Activated CD4-positive, alpha-beta T cell treated with anti-CD3 and anti-CD28 coated beads for 36 hours (primary cell): ENCODE measurements around the gene PSMD6. TPM values are rescaled to one million over a fixed set of nuclear protein-coding genes. Genes with fewer than 3 reads are reported as not detected.

Experiments used
- ATAC-seq: fragments of 200-7000 bp; cut with Tn5 transposase; one replicate; pipeline ENCODE4 v1.10.0; 2021; ENCODE audit warnings: mild to moderate bottlenecking, moderate library complexity
- CTCF ChIA-PET: fragments of 350-600 bp; sonication (Branson Sonifier 250); formaldehyde crosslinking; loops from one replicate; lab custom pipeline; 2021; ENCODE audit warnings: antibody characterized with exemption; lab: Charles Lee
- POLR2A ChIA-PET: fragments of 350-600 bp; sonication (Branson Sonifier 250); formaldehyde crosslinking; loops from one replicate; lab custom pipeline; 2021; ENCODE audit warnings: antibody characterized with exemption, inconsistent platforms; lab: Charles Lee
- DNase-seq: peaks from one replicate; pipeline ENCODE4 v3.0.0-alpha.2; 2020
- H3K27ac Mint-ChIP-seq: one replicate; pipeline ENCODE4 v1.8.0; 2021; ENCODE audit warnings: mixed read lengths
- H3K27me3 Mint-ChIP-seq: one replicate; pipeline ENCODE4 v1.8.0; 2021; ENCODE audit warnings: mixed read lengths
- H3K36me3 Mint-ChIP-seq: one replicate; pipeline ENCODE4 v1.8.0; 2021; ENCODE audit warnings: low read depth, mixed read lengths
- H3K4me1 Mint-ChIP-seq: one replicate; pipeline ENCODE4 v1.8.0; 2021; ENCODE audit warnings: mixed read lengths
- H3K4me3 Mint-ChIP-seq: one replicate; pipeline ENCODE4 v1.8.0; 2021; ENCODE audit warnings: mild to moderate bottlenecking, moderate library complexity, mixed read lengths
- H3K9me3 Mint-ChIP-seq: one replicate; pipeline ENCODE4 v1.8.0; 2021; ENCODE audit warnings: low read depth, mixed read lengths
- intact Hi-C, 2 experiments: fragments of 100-400 bp; cut with DNase I in 1 of 2; cut with micrococcal nuclease in 1 of 2; formaldehyde crosslinking; loops; one replicate each; pipeline versions ENCODE4 v1.14.2 to v1.15.1; 2022 to 2024; cut with DNase I, micrococcal nuclease
- total RNA-seq, 2 experiments: library from RNA; stranded (reverse); gene quantifications; one replicate each; pipeline ENCODE4 v1.2.3, GENCODE V29; 2021

PSMD6 gene
- total RNA-seq, 2 experiments from 2014 or later = 109 to 117 TPM

GRCh38 chr3:64042952-64043351 is 19.7 kb upstream of the PSMD6 start:
- no peaks in the 10 kb centered on the region for H3K36me3 Mint-ChIP-seq
- H3K4me1 Mint-ChIP-seq = no peaks in the 10 kb centered on the region
- intact Hi-C loops = no loop called here
- no peak for DNase-seq
- ATAC-seq = no peak
- peaks cover 32% of the 10 kb centered on the region for H3K27me3 Mint-ChIP-seq
- no peak overlapping the region for H3K27ac Mint-ChIP-seq
- H3K4me3 Mint-ChIP-seq = no peak overlapping the region
- no peaks in the 10 kb centered on the region for H3K9me3 Mint-ChIP-seq
- ChIA-PET POLR2A (no interaction called here), CTCF (interaction anchor here (0.6 to 0.7 kb wide), 2 partner anchors 13 to 41 kb away, joined by 3 read pairs; no protein-coding TSS in a partner anchor)

GRCh38 chr3:64039981-64040733 is 16.9 kb upstream of the PSMD6 start:
- ChIA-PET CTCF (interaction anchor here (1.1 to 2.3 kb wide), 2 partner anchors 10 to 15 kb away, joined by 6 to 9 read pairs; no protein-coding TSS in a partner anchor), POLR2A (no interaction called here)
- DNase-seq (no peak), ATAC-seq (no peak)
- H3K27me3 Mint-ChIP-seq = peaks cover 22% of the 10 kb centered on the region
- no peak overlapping the region for H3K27ac Mint-ChIP-seq
- H3K4me1 Mint-ChIP-seq = no peaks in the 10 kb centered on the region
- H3K4me3 Mint-ChIP-seq = no peak overlapping the region
- intact Hi-C loops = no loop called here
- no peaks in the 10 kb centered on the region for H3K36me3 Mint-ChIP-seq
- no peaks in the 10 kb centered on the region for H3K9me3 Mint-ChIP-seq

- ChIA-PET POLR2A (no interaction called here), CTCF (interaction anchor here (1.1 to 2.3 kb wide), 2 partner anchors 9 to 15 kb away, joined by 6 to 9 read pairs; no protein-coding TSS in a partner anchor)
- no peak overlapping the region for H3K27ac Mint-ChIP-seq
- intact Hi-C loops = no loop called here
- no peaks in the 10 kb centered on the region for H3K4me1 Mint-ChIP-seq
- no peak for DNase-seq
- peaks cover 21% of the 10 kb centered on the region for H3K27me3 Mint-ChIP-seq
- no peak overlapping the region for H3K4me3 Mint-ChIP-seq
- H3K36me3 Mint-ChIP-seq = no peaks in the 10 kb centered on the region
- H3K9me3 Mint-ChIP-seq = peaks cover 1% of the 10 kb centered on the region
- no peak for ATAC-seq
Measured at GRCh38 chr3:64039332-64039731, 16.0 kb upstream of the PSMD6 start.

GRCh38 chr3:64038253-64038767 is 15.0 kb upstream of the PSMD6 start:
- CTCF ChIA-PET = interaction anchor here (2.3 kb wide), 1 partner anchor 8 kb away, joined by 9 read pairs; no protein-coding TSS in a partner anchor
- no peaks in the 10 kb centered on the region for H3K4me1 Mint-ChIP-seq
- POLR2A ChIA-PET = no interaction called here
- H3K27ac Mint-ChIP-seq = no peak overlapping the region
- H3K27me3 Mint-ChIP-seq = peaks cover 19% of the 10 kb centered on the region
- H3K36me3 Mint-ChIP-seq = no peaks in the 10 kb centered on the region
- DNase-seq (no peak), ATAC-seq (no peak)
- H3K4me3 Mint-ChIP-seq = no peak overlapping the region
- intact Hi-C loops = no loop called here
- H3K9me3 Mint-ChIP-seq = peaks cover 5% of the 10 kb centered on the region

GRCh38 chr3:64037084-64037483 is 13.8 kb upstream of the PSMD6 start:
- Mint-ChIP-seq H3K4me3 (no peak overlapping the region), H3K4me1 (no peaks in the 10 kb centered on the region), H3K36me3 (no peaks in the 10 kb centered on the region), H3K9me3 (peaks cover 5% of the 10 kb centered on the region), H3K27ac (no peak overlapping the region), H3K27me3 (peaks cover 15% of the 10 kb centered on the region)
- intact Hi-C loops = no loop called here
- ATAC-seq (no peak), DNase-seq (no peak)
- CTCF ChIA-PET = no interaction called here
- POLR2A ChIA-PET = no interaction called here

- Mint-ChIP-seq H3K27me3 (peaks cover 20% of the 10 kb centered on the region), H3K9me3 (peaks cover 5% of the 10 kb centered on the region), H3K4me1 (peaks cover 6% of the 10 kb centered on the region), H3K36me3 (no peaks in the 10 kb centered on the region), H3K4me3 (no peak overlapping the region), H3K27ac (no peak overlapping the region)
- ATAC-seq (no peak), DNase-seq (no peak)
- intact Hi-C loops = loop anchor here in 1 of 2 experiments (5.0 kb wide), 1 partner anchor 429 kb away; no protein-coding TSS in a partner anchor
- ChIA-PET CTCF (interaction anchor here (1.7 kb wide), 1 partner anchor 452 kb away, joined by 6 read pairs; no protein-coding TSS in a partner anchor), POLR2A (no interaction called here)
Measured at GRCh38 chr3:64033069-64033468, 9.8 kb upstream of the PSMD6 start.

GRCh38 chr3:64031540-64032508 is 8.5 kb upstream of the PSMD6 start:
- no peak overlapping the region for H3K4me3 Mint-ChIP-seq
- intact Hi-C loops = loop anchor here in 1 of 2 experiments (5.0 kb wide), 1 partner anchor 430 kb away; no protein-coding TSS in a partner anchor
- DNase-seq = no peak

GRCh38 chr3:64030741-64031140 is 7.4 kb upstream of the PSMD6 start:
- ChIA-PET CTCF (interaction anchor here (0.6 to 3.9 kb wide), 12 partner anchors 9 to 454 kb away, joined by 3 to 28 read pairs (median 3); no protein-coding TSS in a partner anchor), POLR2A (no interaction called here)
- Mint-ChIP-seq H3K27me3 (peaks cover 18% of the 10 kb centered on the region), H3K36me3 (no peaks in the 10 kb centered on the region), H3K27ac (peak overlapping the region; percentile 84), H3K9me3 (peaks cover 5% of the 10 kb centered on the region), H3K4me1 (peaks cover 6% of the 10 kb centered on the region), H3K4me3 (peak overlapping the region; percentile 60)
- intact Hi-C loops = loop anchor here (1.0 to 5.0 kb wide), 4 partner anchors 369 to 454 kb away; no protein-coding TSS in a partner anchor
- ATAC-seq (peak; percentile 97), DNase-seq (peak; percentile 88)

More at GRCh38 chr3:64031540-64032508, 8.5 kb upstream of the PSMD6 start:
- CTCF ChIA-PET = interaction anchor here (0.6 to 3.9 kb wide), 11 partner anchors 12 to 453 kb away, joined by 3 to 28 read pairs (median 4); no protein-coding TSS in a partner anchor
- peaks cover 21% of the 10 kb centered on the region for H3K27me3 Mint-ChIP-seq
- peaks cover 6% of the 10 kb centered on the region for H3K4me1 Mint-ChIP-seq
- H3K36me3 Mint-ChIP-seq = no peaks in the 10 kb centered on the region
- peaks cover 5% of the 10 kb centered on the region for H3K9me3 Mint-ChIP-seq
- H3K27ac Mint-ChIP-seq = no peak overlapping the region
- POLR2A ChIA-PET = no interaction called here
- no peak for ATAC-seq

GRCh38 chr3:64029287-64029686 is 6.0 kb upstream of the PSMD6 start:
- Mint-ChIP-seq H3K36me3 (no peaks in the 10 kb centered on the region), H3K27me3 (peaks cover 14% of the 10 kb centered on the region), H3K4me1 (peaks cover 6% of the 10 kb centered on the region), H3K27ac (no peak overlapping the region), H3K9me3 (peaks cover 3% of the 10 kb centered on the region), H3K4me3 (no peak overlapping the region)
- ATAC-seq = no peak
- no peak for DNase-seq
- ChIA-PET POLR2A (no interaction called here), CTCF (interaction anchor here (0.8 to 3.9 kb wide), 3 partner anchors 10 to 456 kb away, joined by 3 to 28 read pairs (median 9); no protein-coding TSS in a partner anchor)
- intact Hi-C loops = no loop called here

GRCh38 chr3:64028754-64029153 is 5.5 kb upstream of the PSMD6 start:
- intact Hi-C loops = no loop called here
- no peak overlapping the region for H3K4me3 Mint-ChIP-seq
- peaks cover 9% of the 10 kb centered on the region for H3K4me1 Mint-ChIP-seq
- H3K27me3 Mint-ChIP-seq = peaks cover 11% of the 10 kb centered on the region
- H3K36me3 Mint-ChIP-seq = peaks cover 3% of the 10 kb centered on the region
- H3K27ac Mint-ChIP-seq = no peak overlapping the region
- POLR2A ChIA-PET = no interaction called here
- ATAC-seq (no peak), DNase-seq (no peak)
- CTCF ChIA-PET = interaction anchor here (3.9 kb wide), 1 partner anchor 456 kb away, joined by 28 read pairs; no protein-coding TSS in a partner anchor
- H3K9me3 Mint-ChIP-seq = no peaks in the 10 kb centered on the region
